Stimulated activated CD4-positive, alpha-beta T cell treated with anti-CD3 and anti-CD28 coated beads, Interleukin-15, amount 100 ng/mL, for 1 hour (primary cell): ENCODE results near the gene TMEM167A.

Experiments used
- DNase-seq, 2 donors: peaks; one replicate each; pipeline ENCODE4 v3.0.0-alpha.2; 2020; ENCODE audit warnings: low read depth in 1 of 2, low spot score in 1 of 2

TMEM167A gene

GRCh38 chr5:83035373-83036100 lies 41.7 kb downstream of the TMEM167A start:
- DNase-seq = no peak

DNA sequence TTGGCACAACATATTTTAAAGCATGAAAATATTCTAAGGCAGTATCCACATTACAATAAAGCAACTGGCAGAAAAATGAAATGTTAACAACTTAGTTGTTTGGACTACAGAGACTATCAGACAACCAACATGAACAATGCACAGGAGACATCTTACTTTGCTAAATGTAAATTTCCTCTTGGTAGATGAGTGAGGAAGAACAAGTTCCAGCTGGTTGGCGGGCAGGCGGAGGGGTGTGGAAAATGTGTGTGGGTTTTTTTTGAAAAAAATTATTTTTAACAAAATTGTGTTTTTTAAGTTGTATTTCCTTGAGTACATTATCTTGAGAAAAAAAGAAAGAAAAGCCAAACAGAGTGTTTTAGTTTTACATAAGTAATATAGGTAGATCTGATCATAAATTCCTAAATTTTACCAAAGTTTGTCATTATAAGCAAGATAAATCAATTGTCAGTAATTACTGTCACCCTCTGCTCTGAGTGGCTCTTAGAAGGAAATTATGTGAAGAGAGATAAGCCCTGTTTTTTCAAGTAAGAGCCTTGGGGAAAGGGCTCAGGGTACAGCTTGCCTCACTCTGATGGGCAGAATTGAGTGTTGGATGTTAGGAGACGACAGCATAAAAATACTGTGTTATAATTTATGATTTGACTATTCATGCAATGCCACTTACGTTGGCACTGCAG lies 42.5 kb downstream of the TMEM167A start:
- no peak for DNase-seq

DNA sequence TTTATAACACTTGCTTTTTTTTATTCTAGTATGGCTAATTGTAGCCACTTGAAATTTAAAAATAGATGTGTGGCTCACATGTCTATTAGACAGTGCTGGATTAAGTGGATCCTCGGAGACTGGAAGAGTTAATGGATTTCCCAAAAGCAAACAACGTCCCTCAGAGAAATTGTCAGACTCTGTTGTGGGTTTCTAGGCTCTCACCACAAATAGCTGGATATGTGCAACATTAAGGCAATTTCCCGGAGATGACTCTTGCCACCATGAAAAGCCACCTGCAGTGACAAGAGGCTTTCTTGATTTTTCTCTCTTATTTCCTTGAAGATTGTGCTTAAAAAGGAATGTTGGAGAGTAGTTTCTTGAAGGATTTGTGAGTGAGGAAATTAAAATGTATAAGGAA lies 43.2 kb downstream of the TMEM167A start:
- no peak for DNase-seq

DNA sequence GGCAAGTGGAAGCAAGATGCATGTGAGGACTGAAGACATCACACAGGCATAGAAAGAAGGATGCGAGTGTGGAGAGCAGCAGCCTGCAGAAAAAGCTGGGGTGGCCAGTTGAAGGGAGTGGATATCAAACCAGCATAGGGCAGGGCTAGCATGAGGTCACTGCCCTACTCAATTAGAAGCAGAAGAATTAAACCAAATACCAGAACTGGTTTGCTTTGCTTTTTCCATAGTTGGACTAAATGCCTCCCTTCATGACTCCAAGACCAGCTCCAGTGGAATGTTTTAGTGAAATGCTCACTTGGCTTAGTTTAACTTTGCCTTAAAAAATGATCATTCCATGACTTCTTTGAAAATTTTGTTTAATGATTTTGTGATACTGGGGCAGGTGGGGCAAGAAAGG lies 45.8 kb downstream of the TMEM167A start:
- no peak for DNase-seq

GRCh38 chr5:83029912-83030311 lies 47.3 kb downstream of the TMEM167A start:
- no peak for DNase-seq

GRCh38 chr5:83026930-83027687 lies 50.1 kb downstream of the TMEM167A start:
- no peak for DNase-seq

DNA sequence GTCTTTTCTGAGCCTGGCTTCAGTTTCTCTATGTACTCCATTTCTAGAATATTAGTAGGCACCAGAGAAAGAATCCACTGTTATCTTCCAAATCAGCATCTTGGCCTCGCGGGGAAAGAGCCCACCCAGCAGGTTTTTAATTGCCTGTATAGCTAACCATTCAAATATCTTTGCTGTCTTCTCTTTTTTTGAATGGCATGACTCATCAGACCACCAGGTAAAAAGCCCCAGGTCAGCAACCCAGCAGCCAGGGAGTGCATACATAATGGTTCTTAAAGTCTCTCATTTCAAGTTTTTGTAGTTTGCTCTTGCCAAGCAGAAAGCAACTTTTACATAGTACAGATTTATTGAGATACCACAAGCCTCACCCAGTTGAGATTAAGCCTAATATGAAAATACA lies 50.7 kb downstream of the TMEM167A start:
- DNase-seq = no peak

DNA sequence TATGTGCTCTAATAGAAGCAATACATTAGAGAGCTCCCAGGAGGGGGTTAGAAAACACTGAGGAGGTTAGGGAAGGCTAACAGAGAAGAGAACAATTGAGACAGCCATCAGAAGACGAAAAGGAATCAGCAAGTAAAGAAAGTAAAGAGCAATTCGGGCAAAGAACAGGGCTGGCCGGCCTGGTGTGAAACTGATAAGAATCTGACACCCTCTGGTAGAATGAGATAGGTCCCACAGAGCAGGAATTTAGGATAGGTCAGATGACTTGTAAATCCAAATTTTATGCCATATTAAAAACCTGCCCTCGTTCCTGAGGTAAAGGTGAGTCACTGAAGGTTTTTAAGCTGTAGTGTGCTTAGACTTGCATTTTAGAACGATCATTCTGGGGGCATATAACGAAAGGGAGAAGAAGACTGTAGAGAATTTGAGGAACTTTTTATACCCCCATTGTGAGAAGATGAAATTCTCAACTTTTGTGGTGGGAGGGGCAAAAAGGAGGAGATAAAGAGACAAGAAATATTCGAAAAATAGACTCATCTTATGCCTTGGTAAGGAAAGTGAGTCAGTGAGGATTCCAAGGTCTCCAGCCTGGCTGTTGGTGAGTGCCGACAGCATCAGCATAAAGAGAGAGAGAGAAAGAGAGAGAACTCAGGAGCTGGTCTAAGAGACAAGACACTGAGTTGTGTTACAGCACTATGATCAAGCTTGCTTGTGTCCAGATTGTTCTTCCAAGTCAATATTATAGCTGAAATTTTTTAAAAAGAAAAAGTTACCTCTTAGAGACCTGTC lies 51.3 kb downstream of the TMEM167A start:
- DNase-seq = no peak

DNA sequence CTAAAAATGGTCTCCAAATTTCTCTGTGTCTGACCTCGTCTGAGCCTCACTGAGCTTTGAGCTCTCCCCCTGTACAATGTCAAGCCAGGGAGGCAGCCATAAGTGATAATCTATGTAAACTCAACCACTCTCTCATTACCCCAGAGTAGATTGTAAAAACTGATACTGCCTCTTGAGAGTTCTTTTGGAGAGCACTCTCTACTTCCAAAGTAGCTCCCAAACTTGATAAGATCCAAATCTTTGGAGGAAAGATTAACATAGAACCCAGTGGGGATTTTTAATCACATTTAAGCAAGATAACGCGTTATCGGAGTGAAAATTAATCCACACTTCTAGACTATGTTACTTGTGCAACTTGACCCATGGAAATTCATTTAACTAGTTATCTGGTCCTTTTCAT lies 54.9 kb downstream of the TMEM167A start:
- DNase-seq = no peak

- no peak for DNase-seq
Measured at GRCh38 chr5:83015676-83016075, 61.5 kb downstream of the TMEM167A start.

- DNase-seq = no peak
Measured at GRCh38 chr5:83011985-83012384, 65.2 kb downstream of the TMEM167A start.

GRCh38 chr5:83009408-83009807 lies 67.8 kb downstream of the TMEM167A start:
- no peak for DNase-seq

- DNase-seq = no peak
Measured at GRCh38 chr5:83007755-83008154, 69.4 kb downstream of the TMEM167A start.

DNA sequence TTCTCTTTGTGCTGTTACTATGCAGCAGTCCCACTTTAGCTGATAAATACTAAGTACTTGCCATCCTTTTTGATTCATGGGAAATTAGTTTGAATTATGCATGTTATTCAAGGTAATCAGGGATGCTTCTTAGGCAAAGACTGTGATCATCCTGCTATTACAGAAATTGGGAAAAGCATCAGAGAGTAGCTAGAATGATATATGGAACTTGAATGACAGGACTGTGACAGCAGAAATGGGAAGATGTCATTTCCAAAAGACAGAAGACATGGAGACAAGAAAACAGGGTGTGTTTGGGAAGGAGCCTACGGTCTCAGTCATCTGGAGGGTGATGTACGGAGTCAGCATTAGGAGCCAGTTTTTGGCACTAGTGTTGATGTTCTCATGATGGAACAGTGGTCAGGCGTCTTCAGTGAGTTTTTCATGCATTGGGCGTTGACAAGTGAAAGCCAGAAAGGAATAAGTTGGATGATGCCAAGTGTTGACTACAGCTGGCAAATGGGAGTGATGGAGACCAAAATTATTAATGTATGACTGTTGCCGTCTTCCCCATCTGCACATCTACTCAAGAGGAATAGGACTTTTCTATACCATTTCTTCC lies 70.4 kb downstream of the TMEM167A start:
- no peak for DNase-seq

DNA sequence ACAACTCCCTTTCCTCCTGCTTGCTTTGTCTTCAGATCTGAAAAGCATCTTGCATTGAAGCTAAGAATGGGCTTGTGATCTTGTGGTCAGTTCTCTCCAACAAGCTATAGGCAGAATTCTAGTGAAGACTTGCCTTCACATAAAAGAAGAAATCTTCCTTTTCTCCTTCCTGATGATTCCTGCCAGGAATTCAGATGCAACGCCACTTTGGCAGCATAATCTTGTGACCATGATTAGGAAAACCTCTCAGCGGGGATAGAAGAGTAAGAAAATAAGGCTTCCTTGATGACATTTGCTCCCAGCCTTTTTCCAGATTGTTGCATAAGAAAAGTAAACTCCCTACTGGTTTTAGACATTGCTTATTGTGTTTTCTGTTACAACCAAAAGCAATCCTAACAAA lies 73.4 kb downstream of the TMEM167A start:
- no peak for DNase-seq
